ENCODE data around the gene RAD51B. TPM values are rescaled to one million over a fixed set of nuclear protein-coding genes. Genes with fewer than 3 reads are reported as not detected.

Gene RAD51B
- total RNA-seq, 4 donors from 2014 or later = 6.2 to 39.9 (median 12.9) TPM

DNA sequence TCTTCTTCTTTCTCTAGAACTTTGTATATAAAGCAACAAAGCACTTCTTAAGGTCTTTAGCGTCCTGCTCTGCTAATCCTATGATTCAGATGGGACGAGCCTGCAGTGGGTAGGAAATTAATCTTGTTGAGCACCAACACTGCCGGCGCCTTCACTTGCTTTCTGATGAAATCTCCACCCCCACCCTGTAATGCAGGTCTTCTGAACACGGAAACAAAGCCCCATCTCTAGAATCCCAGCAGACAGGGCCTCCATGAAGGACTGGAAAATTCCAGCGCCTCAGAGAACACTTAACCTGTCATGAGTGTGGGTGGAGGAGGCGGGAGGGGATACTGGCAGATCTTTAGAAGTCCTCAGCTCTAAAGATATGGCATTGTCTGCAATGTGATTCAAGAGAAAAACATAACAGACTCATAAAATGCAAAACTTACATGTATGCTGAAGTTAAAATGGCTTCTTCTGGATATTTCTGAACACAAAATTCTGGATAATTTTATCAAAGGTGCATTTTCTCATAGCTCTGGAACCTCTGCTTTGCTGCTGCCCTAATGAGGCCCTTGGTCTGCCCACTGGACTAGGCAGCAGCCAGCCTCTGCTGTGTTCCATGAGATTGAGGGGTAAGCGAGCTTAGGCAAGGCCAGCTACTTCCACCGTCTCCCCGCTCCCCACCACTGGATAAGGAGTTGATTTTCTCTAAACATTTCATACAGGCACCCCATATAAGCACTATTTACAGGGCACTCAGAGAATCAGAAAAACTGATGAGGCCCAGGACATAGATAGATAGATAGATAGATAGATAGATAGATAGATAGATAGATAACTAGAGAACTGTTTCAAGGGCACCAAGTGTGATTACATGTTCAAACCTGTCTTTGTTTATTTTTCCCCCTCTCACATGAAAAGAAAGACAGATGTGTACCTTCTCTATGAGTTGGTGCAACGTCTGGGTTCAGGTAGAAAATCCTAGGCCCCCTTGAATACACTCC, 930.2 kb downstream of the RAD51B start:
- peaks cover 0 to 40% (median 29%) of the 10 kb centered on the region in 3 donors for H3K4me1 ChIP-seq
- peak overlapping the region; percentile 55 to 71 (median 68) for H3K27ac ChIP-seq
- no peak for TF ChIP-seq POLR2A (IDR thresholded peaks at IDR 0.05)
- TF ChIP-seq, protein P1, sequence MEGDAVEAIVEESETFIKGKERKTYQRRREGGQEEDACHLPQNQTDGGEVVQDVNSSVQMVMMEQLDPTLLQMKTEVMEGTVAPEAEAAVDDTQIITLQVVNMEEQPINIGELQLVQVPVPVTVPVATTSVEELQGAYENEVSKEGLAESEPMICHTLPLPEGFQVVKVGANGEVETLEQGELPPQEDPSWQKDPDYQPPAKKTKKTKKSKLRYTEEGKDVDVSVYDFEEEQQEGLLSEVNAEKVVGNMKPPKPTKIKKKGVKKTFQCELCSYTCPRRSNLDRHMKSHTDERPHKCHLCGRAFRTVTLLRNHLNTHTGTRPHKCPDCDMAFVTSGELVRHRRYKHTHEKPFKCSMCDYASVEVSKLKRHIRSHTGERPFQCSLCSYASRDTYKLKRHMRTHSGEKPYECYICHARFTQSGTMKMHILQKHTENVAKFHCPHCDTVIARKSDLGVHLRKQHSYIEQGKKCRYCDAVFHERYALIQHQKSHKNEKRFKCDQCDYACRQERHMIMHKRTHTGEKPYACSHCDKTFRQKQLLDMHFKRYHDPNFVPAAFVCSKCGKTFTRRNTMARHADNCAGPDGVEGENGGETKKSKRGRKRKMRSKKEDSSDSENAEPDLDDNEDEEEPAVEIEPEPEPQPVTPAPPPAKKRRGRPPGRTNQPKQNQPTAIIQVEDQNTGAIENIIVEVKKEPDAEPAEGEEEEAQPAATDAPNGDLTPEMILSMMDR (IDR thresholded peaks at IDR 0.05) = no peak
- WGBS, 2 donors = 62 to 63% methylated on average over 10 of the region's 11 CpGs
- intact Hi-C loops (cut with DNase I) = no loop called here
- H3K36me3 ChIP-seq = no peaks in the 10 kb centered on the region
- H3K27me3 ChIP-seq = no peaks in the 10 kb centered on the region
- no peak for DNase-seq
- H3K4me3 ChIP-seq = no peak overlapping the region
- H3K9me3 ChIP-seq = no peaks in the 10 kb centered on the region

DNA sequence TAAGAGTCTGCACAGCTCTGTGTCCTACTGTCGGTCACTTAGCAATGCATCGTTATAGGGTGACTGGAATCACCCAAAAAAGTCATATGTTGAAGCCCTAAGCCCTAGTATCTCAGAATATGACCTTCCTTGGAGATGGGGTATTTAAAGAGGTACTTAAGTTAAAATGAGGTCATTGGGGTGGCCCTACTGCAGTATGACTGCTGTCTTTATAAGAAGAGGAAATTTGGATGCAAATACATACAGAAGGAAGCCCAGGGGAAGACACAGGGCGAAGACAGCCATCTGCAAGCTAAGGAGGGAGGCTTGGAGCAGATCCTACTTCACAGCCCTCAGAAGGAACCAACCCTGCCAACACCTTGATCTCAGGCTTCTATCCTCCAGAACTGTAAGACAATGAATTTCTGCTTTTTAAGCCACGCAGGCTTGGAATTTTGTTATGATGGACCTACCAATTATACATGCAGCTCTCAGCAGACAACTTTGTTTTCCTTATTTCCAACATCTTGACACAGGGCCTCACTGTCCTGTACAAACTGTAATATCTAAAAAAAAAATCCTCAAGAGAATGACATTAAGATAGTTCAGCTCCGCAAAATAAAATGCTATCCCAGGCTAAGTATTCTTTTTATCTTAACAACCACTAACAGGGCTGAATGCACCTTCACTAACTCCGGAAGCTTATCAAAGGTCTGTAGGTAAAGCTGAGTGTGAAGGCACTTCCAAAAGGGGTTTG, 932.9 kb downstream of the RAD51B start:
- Histone ChIP-seq H3K27me3 (no peaks in the 10 kb centered on the region), H3K9me3 (no peaks in the 10 kb centered on the region), H3K4me1 (peaks cover 0 to 49% (median 34%) of the 10 kb centered on the region in 3 donors), H3K36me3 (no peaks in the 10 kb centered on the region), H3K27ac (peak overlapping the region in 3 of 4 donors; percentile 28 to 61 (median 46)), H3K4me3 (no peak overlapping the region)
- no peak for DNase-seq
- TF ChIP-seq POLR2A (IDR thresholded peaks at IDR 0.05) = no peak
- TF ChIP-seq, protein P1 (IDR thresholded peaks at IDR 0.05) = no peak
- 83 to 86% methylated on average over 5 to 6 of the region's 6 CpGs for WGBS, 2 donors
- intact Hi-C loops (cut with DNase I) = no loop called here

DNA sequence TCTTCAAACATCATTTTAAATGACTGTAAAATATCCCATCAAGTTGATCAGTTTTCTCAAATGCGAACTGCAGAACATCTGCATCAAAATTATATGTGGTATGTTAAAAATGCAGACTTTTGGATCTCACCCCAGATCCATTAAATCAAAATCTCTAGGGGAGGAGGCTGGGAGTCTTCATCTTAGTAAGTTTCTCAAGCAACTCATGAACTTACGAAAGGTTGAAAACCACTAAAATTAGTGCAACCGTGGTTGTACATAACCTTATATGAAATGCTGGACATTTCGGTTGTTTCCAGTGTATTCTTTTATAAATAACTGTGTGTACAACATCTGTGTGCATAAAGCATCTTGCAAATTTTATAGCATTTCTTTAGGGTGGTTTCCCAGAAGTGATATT, 934.1 kb downstream of the RAD51B start:
- Histone ChIP-seq H3K9me3 (no peaks in the 10 kb centered on the region), H3K36me3 (no peaks in the 10 kb centered on the region), H3K4me3 (no peak overlapping the region), H3K27ac (no peak overlapping the region), H3K27me3 (no peaks in the 10 kb centered on the region), H3K4me1 (peaks cover 0 to 48% (median 34%) of the 10 kb centered on the region in 3 donors)
- no peak for DNase-seq
- TF ChIP-seq, protein P1 (IDR thresholded peaks at IDR 0.05) = no peak
- no peak for TF ChIP-seq POLR2A (IDR thresholded peaks at IDR 0.05)
- WGBS, 2 donors = 63 to 69% methylated on average over 4 of the region's 4 CpGs
- intact Hi-C loops (cut with DNase I) = no loop called here

DNA sequence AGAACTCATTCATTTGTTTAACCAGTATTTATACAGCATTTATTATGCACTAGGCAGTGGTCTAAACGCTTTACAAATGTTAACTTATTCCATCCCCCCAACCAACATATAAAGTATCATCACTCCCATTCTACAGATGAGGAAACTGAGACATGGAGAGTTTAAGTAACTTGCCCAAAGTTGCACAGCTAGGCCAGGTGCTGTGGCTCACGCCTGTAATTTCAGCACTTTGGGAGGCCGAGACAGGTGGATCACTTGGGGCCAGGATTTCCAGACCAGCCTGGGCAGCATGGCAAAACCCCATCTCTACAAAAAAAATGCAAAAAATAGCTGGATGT, 935.4 kb downstream of the RAD51B start:
- WGBS, 2 donors = 88 to 96% methylated on average over 3 of the region's 3 CpGs
- Histone ChIP-seq H3K9me3 (no peaks in the 10 kb centered on the region), H3K27ac (no peak overlapping the region), H3K4me3 (no peak overlapping the region), H3K4me1 (peaks cover 0 to 42% (median 23%) of the 10 kb centered on the region in 3 donors), H3K27me3 (no peaks in the 10 kb centered on the region), H3K36me3 (no peaks in the 10 kb centered on the region)
- TF ChIP-seq, protein P1 (IDR thresholded peaks at IDR 0.05) = no peak
- no peak for TF ChIP-seq POLR2A (IDR thresholded peaks at IDR 0.05)
- intact Hi-C loops (cut with DNase I) = no loop called here
- no peak for DNase-seq

DNA sequence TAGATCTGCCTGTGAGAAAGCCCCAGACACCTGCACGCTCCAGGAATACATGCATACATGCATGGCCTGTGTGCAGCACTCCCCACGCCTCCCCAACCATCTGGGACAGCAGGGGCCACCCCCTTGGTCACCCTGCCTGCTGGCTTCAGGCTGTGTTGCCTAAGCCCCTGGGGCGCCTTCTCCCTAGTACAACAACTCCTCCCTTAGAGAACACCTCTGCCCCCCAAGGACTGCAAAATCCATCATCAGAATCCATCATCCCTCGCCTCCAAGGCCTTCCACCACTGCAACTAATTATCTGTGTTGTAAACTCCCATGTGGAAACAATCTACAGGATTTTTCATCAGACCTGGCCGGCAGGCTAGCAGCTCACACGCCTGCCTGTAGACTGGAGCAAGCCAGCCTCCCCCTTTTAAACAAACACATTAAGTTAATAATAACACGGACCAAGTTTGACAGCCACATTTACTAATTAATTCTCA, 936.5 kb downstream of the RAD51B start:
- H3K27me3 ChIP-seq = no peaks in the 10 kb centered on the region
- H3K4me1 ChIP-seq = peaks cover 0 to 46% (median 21%) of the 10 kb centered on the region in 3 donors
- TF ChIP-seq POLR2A (IDR thresholded peaks at IDR 0.05) = no peak
- TF ChIP-seq, protein P1 (IDR thresholded peaks at IDR 0.05) = no peak
- H3K36me3 ChIP-seq = no peaks in the 10 kb centered on the region
- H3K4me3 ChIP-seq = no peak overlapping the region
- intact Hi-C loops (cut with DNase I) = no loop called here
- WGBS, 2 donors = 65 to 74% methylated on average over 7 of the region's 7 CpGs
- no peak overlapping the region for H3K27ac ChIP-seq
- no peaks in the 10 kb centered on the region for H3K9me3 ChIP-seq
- no peak for DNase-seq
